Mucosa of descending colon (tissue), 3 donors: ENCODE measurements around the gene TIPRL. TPM values are rescaled to one million over a fixed set of nuclear protein-coding genes. Genes with fewer than 3 reads are reported as not detected.

Source experiments
- ATAC-seq: fragments of 200-7000 bp; cut with Tn5 transposase; one replicate; pipeline ENCODE4 v1.9.1; 2020; ENCODE audit warnings: mild to moderate bottlenecking, moderate library complexity
- DNase-seq, 3 donors: peaks; one replicate each; pipeline ENCODE4 v3.0.0-alpha.2; 2020
- H3K36me3 ChIP-seq: fragments of 200-600 bp; one replicate; pipeline ENCODE4 v1.8.0; 2021; ENCODE audit warnings: low read depth, mild to moderate bottlenecking
- H3K4me1 ChIP-seq: fragments of 200-600 bp; one replicate; pipeline ENCODE4 v1.8.0; 2021; ENCODE audit warnings: low read depth, mild to moderate bottlenecking
- H3K4me3 ChIP-seq: fragments of 200-600 bp; one replicate; pipeline ENCODE4 v1.8.0; 2021; ENCODE audit warnings: mild to moderate bottlenecking
- H3K9me3 ChIP-seq: fragments of 200-600 bp; one replicate; pipeline ENCODE4 v1.8.0; 2021; ENCODE audit warnings: mild to moderate bottlenecking
- intact Hi-C, 2 donors: fragments of 100-400 bp; cut with DNase I in 1 of 2; cut with micrococcal nuclease in 1 of 2; formaldehyde crosslinking; loops; one replicate each; pipeline versions ENCODE4 v1.11.0 to v1.11.1; 2022; cut with DNase I, micrococcal nuclease
- total RNA-seq, 3 donors: library from RNA; stranded (reverse); fragmentation: NEBNext Ultra II Directional in 2 of 3; extraction: Animal tissue kit (Norgen Biotek cat#: 25700) in 2 of 3; gene quantifications; one replicate each; pipeline versions ENCODE4 v1.2.1 to v1.2.4, GENCODE V29; 2021 to 2023
- TF ChIP-seq, protein P1 (sequence below): fragments of 200-600 bp; IDR thresholded peaks from one replicate; pipeline ENCODE4 v1.8.0; 2022; ENCODE audit warnings: antibody characterized with exemption, mild to moderate bottlenecking
- donor health status: DM: no; HTN: no; CAD: no; lungs with moderate emphysema.
- donor health status: DM: no; HTN: no; CAD: no.
- donor health status: DM: no; HTN: yes; CAD: no.

TIPRL gene
- total RNA-seq, 3 donors from 2014 or later: 30.1 to 37.4 (median 33.5) TPM

GRCh38 chr1:168135921-168136708 lies 42.6 kb upstream of the TIPRL start:
- peak; percentile 49 to 64 (median 63) for DNase-seq

GRCh38 chr1:168136709-168137514 lies 41.9 kb upstream of the TIPRL start, which contains the start of gene GPR161:
TSS of gene GPR161 (minus strand) at chr1:168136930. CDS start at chr1:168104850, 32,080 bp downstream.
- H3K4me1 ChIP-seq: peaks cover 5% of the 10 kb centered on the region
- no peak within 1 kb of the TSS for H3K4me3 ChIP-seq
- peak; percentile 41 to 56 (median 55) for DNase-seq
- H3K36me3 ChIP-seq: no peaks in the 10 kb centered on the region
- intact Hi-C loops: no loop called here
- TF ChIP-seq, protein P1, sequence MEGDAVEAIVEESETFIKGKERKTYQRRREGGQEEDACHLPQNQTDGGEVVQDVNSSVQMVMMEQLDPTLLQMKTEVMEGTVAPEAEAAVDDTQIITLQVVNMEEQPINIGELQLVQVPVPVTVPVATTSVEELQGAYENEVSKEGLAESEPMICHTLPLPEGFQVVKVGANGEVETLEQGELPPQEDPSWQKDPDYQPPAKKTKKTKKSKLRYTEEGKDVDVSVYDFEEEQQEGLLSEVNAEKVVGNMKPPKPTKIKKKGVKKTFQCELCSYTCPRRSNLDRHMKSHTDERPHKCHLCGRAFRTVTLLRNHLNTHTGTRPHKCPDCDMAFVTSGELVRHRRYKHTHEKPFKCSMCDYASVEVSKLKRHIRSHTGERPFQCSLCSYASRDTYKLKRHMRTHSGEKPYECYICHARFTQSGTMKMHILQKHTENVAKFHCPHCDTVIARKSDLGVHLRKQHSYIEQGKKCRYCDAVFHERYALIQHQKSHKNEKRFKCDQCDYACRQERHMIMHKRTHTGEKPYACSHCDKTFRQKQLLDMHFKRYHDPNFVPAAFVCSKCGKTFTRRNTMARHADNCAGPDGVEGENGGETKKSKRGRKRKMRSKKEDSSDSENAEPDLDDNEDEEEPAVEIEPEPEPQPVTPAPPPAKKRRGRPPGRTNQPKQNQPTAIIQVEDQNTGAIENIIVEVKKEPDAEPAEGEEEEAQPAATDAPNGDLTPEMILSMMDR: no peak
- ATAC-seq: peak; percentile 62
- H3K9me3 ChIP-seq: no peaks in the 10 kb centered on the region

More at GRCh38 chr1:168135921-168136708, 42.6 kb upstream of the TIPRL start:
- TF ChIP-seq, protein P1: no peak
- Histone ChIP-seq H3K4me3 (no peak overlapping the region), H3K36me3 (no peaks in the 10 kb centered on the region), H3K9me3 (no peaks in the 10 kb centered on the region), H3K4me1 (peaks cover 5% of the 10 kb centered on the region)
- intact Hi-C loops: no loop called here
- ATAC-seq: peak; percentile 74

DNA sequence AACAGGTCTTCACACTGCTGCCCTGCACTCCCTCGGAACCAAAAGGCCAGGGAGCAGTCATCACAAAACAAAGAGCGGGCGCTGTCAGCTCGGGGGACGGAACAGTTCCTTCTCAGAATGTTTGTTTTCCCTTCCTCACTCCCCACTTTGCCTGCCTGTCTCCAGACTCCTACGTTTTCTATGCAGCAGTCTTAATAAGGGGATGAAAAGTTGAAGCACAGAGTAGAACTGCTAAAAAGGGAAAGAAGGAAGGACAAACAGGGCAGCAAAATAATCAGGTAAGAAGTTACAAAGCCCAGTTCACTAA lies 41.3 kb upstream of the TIPRL start:
- H3K4me1 ChIP-seq: peaks cover 5% of the 10 kb centered on the region
- TF ChIP-seq, protein P1: no peak
- intact Hi-C loops: no loop called here
- DNase-seq (no peak), ATAC-seq (no peak)
- H3K36me3 ChIP-seq: no peaks in the 10 kb centered on the region
- H3K4me3 ChIP-seq: no peak overlapping the region
- no peaks in the 10 kb centered on the region for H3K9me3 ChIP-seq

- Histone ChIP-seq H3K9me3 (no peaks in the 10 kb centered on the region), H3K4me1 (peaks cover 5% of the 10 kb centered on the region), H3K4me3 (no peak overlapping the region), H3K36me3 (no peaks in the 10 kb centered on the region)
- intact Hi-C loops: no loop called here
- DNase-seq (no peak), ATAC-seq (no peak)
- TF ChIP-seq, protein P1: no peak
Measured at GRCh38 chr1:168138134-168138533, 40.6 kb upstream of the TIPRL start.

DNA sequence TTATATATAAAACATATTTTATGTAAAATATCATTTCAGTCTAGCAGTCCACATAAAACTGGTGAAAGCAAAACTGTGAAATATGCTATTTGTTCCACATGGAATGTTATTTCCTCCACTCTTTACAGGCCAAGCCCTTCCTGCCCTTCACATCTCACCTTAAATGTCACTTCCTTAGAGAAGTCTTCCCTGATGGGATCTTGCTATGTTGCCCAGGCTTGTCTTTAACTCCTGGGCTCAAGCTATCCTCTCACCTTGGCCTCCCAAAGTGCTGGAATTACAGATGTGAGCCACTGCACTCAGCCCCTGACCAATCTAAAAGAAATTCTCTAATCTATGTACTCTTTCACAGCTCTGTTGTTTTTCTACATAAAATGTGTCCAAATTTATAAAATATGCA lies 39.7 kb upstream of the TIPRL start:
- DNase-seq (no peak), ATAC-seq (no peak)
- TF ChIP-seq, protein P1: no peak
- intact Hi-C loops: no loop called here
- H3K9me3 ChIP-seq: no peaks in the 10 kb centered on the region
- peaks cover 5% of the 10 kb centered on the region for H3K4me1 ChIP-seq
- no peak overlapping the region for H3K4me3 ChIP-seq
- no peaks in the 10 kb centered on the region for H3K36me3 ChIP-seq
